ENCODE results near the gene KCNJ18.
"Not testable (repeated sequence)": the region's sequence is repeated elsewhere in the genome, so short reads cannot be mapped to it uniquely, and the experiment has no call there.

DNA sequence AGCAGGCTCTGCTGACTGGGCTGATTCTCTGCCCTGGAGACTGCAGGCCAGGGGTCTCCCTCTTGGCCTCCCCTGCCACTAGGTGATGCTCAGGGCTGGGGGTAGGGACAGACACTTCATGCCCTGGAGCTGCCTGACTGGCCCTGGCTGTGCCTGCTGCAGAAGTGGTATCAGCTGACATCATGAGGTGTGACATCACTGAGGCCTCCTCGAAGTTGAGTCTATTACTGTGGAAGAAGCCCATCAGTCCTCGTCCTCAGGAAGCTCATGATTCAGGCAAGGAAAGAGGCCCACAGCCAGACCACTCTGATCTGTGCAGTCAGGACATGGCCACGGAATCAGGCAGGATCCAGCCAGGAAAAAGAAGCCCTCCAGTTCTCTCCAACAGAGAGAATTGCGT, 45.9 kb downstream of the KCNJ18 start:
- TF ChIP-seq ZNF274 (IDR thresholded peaks at IDR 0.05; ENCODE audit: low read depth, low read length); SUZ12 (IDR thresholded peaks at IDR 0.05; ENCODE audit: extremely low read depth, insufficient read depth, insufficient read length): not testable (repeated sequence)

All from NT2/D1 (cell line).